H9 (cell line): ENCODE measurements around the gene GPR183. TPM values are rescaled to one million over a fixed set of nuclear protein-coding genes. Genes with fewer than 3 reads are reported as not detected.

ENCODE experiments used
- DNase-seq: peaks from one replicate; pipeline ENCODE4 v3.0.0-alpha.2; 2017
- H2AFZ ChIP-seq: one replicate; pipeline ENCODE4 v1.6.1; 2013; ENCODE audit warnings: mild to moderate bottlenecking, low read length, control low read depth, moderate library complexity
- H2AK5ac ChIP-seq: 2 replicates; pipeline ENCODE4 v1.6.1; 2013; ENCODE audit warnings: low read length, control low read depth, mixed read lengths; ENCODE audit not compliant: insufficient read length
- H2BK120ac ChIP-seq: one replicate; pipeline ENCODE4 v1.6.1; 2013; ENCODE audit warnings: low read depth, mild to moderate bottlenecking, low read length, control low read depth, inconsistent platforms; ENCODE audit not compliant: poor library complexity, severe bottlenecking
- H2BK12ac ChIP-seq: 2 replicates; pipeline ENCODE4 v1.6.1; 2013; ENCODE audit warnings: low read length, control low read depth, mixed read lengths, low read depth; ENCODE audit not compliant: insufficient read length
- H2BK15ac ChIP-seq: 2 replicates; pipeline ENCODE4 v1.6.1; 2013; ENCODE audit warnings: low read depth, low read length, control low read depth
- H2BK20ac ChIP-seq: one replicate; pipeline ENCODE4 v1.6.1; 2013; ENCODE audit warnings: low read depth, mild to moderate bottlenecking, low read length, control low read depth, inconsistent platforms; ENCODE audit not compliant: poor library complexity, severe bottlenecking
- H2BK5ac ChIP-seq: 2 replicates; pipeline ENCODE4 v1.6.1; 2013; ENCODE audit warnings: low read length, control low read depth, mixed read lengths; ENCODE audit not compliant: insufficient read length
- H3K14ac ChIP-seq: 2 replicates; pipeline ENCODE4 v1.6.1; 2013; ENCODE audit warnings: low read length, control low read depth; ENCODE audit not compliant: insufficient read depth
- H3K18ac ChIP-seq: 2 replicates; pipeline ENCODE4 v1.6.1; 2013; ENCODE audit warnings: low read depth, mild to moderate bottlenecking, mixed read lengths, low read length, control low read depth; ENCODE audit not compliant: insufficient read length
- H3K23ac ChIP-seq: 2 replicates; pipeline ENCODE4 v1.6.1; 2013; ENCODE audit warnings: low read length, control low read depth, mixed read lengths, low read depth; ENCODE audit not compliant: insufficient read length
- H3K23me2 ChIP-seq: 2 replicates; pipeline ENCODE4 v1.6.1; 2013; ENCODE audit warnings: low read depth, mild to moderate bottlenecking, mixed read lengths, low read length, control low read depth; ENCODE audit not compliant: insufficient read length, poor library complexity, severe bottlenecking
- H3K27ac ChIP-seq: 2 replicates; pipeline ENCODE4 v1.5.1; 2013; ENCODE audit warnings: low read length, control low read depth, mixed read lengths, low read depth; ENCODE audit not compliant: insufficient read length
- H3K27me3 ChIP-seq: 2 replicates; pipeline ENCODE4 v1.6.1; 2013; ENCODE audit warnings: low read length, control low read depth, inconsistent platforms; ENCODE audit not compliant: insufficient read depth
- H3K4ac ChIP-seq: 2 replicates; pipeline ENCODE4 v1.6.1; 2013; ENCODE audit warnings: low read depth, mild to moderate bottlenecking, control low read depth, inconsistent platforms, low read length, moderate library complexity
- H3K4me1 ChIP-seq: 2 replicates; pipeline ENCODE4 v1.6.1; 2013; ENCODE audit warnings: low read length, control low read depth, inconsistent platforms; ENCODE audit not compliant: insufficient read depth
- H3K4me2 ChIP-seq: 2 replicates; pipeline ENCODE4 v1.6.1; 2013; ENCODE audit warnings: low read length, control low read depth, mixed read lengths; ENCODE audit not compliant: insufficient read length, insufficient read depth
- H3K56ac ChIP-seq: 2 replicates; pipeline ENCODE4 v1.6.1; 2013; ENCODE audit warnings: low read depth, mild to moderate bottlenecking, mixed read lengths, low read length, control low read depth; ENCODE audit not compliant: insufficient read length
- H3K79me1 ChIP-seq: 2 replicates; pipeline ENCODE4 v1.6.1; 2013; ENCODE audit warnings: low read depth, mild to moderate bottlenecking, moderate library complexity, low read length, control low read depth, inconsistent platforms; ENCODE audit not compliant: insufficient read depth, poor library complexity, severe bottlenecking
- H3K79me2 ChIP-seq: 2 replicates; pipeline ENCODE4 v1.6.1; 2013; ENCODE audit warnings: low read length, control low read depth, inconsistent platforms; ENCODE audit not compliant: insufficient read depth
- H3K9ac ChIP-seq: 2 replicates; pipeline ENCODE4 v1.6.1; 2013; ENCODE audit warnings: low read length, control low read depth, mixed read lengths; ENCODE audit not compliant: insufficient read length; ENCODE audit errors: extremely low read depth
- H3K9me3 ChIP-seq: one replicate; pipeline ENCODE4 v1.6.1; 2013; ENCODE audit warnings: low read depth, low read length, inconsistent platforms; ENCODE audit not compliant: control insufficient read depth
- H3T11ph ChIP-seq: one replicate; pipeline ENCODE4 v1.6.1; 2013; ENCODE audit warnings: mild to moderate bottlenecking, low read length, control low read depth, inconsistent platforms
- H4K20me1 ChIP-seq: one replicate; pipeline ENCODE4 v1.6.1; 2013; ENCODE audit not compliant: control insufficient read depth, insufficient read length, insufficient read depth
- H4K5ac ChIP-seq: 2 replicates; pipeline ENCODE4 v1.6.1; 2013; ENCODE audit warnings: low read depth, mild to moderate bottlenecking, mixed read lengths, low read length, control low read depth; ENCODE audit not compliant: insufficient read length
- H4K8ac ChIP-seq: replicated peaks from 2 replicates; pipeline ENCODE4 v1.6.1; 2013; ENCODE audit warnings: low read length, control low read depth, mixed read lengths, low read depth; ENCODE audit not compliant: insufficient read length
- H4K91ac ChIP-seq: 2 replicates; pipeline ENCODE4 v1.6.1; 2013; ENCODE audit warnings: low read depth, mild to moderate bottlenecking, moderate library complexity, mixed read lengths, low read length, control low read depth; ENCODE audit not compliant: insufficient read length
- H3K27ac Mint-ChIP-seq, 3 experiments: 2 replicates in 2 of 3; 3 replicates in 1 of 3; pipeline ENCODE4 v1.8.0; 2020 to 2021; ENCODE audit warnings: mixed read lengths in 3 of 3, mild to moderate bottlenecking in 1 of 3, moderate library complexity in 1 of 3
- H3K27me3 Mint-ChIP-seq: 2 replicates; pipeline ENCODE4 v1.8.0; 2021; ENCODE audit warnings: low read depth, mild to moderate bottlenecking, moderate library complexity, mixed read lengths
- H3K36me3 Mint-ChIP-seq, 3 experiments: 2 replicates in 2 of 3; 3 replicates in 1 of 3; pipeline ENCODE4 v1.8.0; 2020 to 2021; ENCODE audit warnings: low read depth in 3 of 3, mixed read lengths in 3 of 3; ENCODE audit not compliant: insufficient read depth in 1 of 3
- H3K4me1 Mint-ChIP-seq, 2 experiments: 2 replicates each; pipeline ENCODE4 v1.8.0; 2020; ENCODE audit warnings: mixed read lengths in 2 of 2
- H3K4me3 Mint-ChIP-seq, 2 experiments: 2 replicates in 1 of 2; 3 replicates in 1 of 2; pipeline ENCODE4 v1.8.0; 2020 to 2021; ENCODE audit warnings: mild to moderate bottlenecking in 2 of 2, mixed read lengths in 2 of 2, moderate library complexity in 1 of 2
- H3K9me3 Mint-ChIP-seq, 2 experiments: 2 replicates in 1 of 2; 3 replicates in 1 of 2; pipeline ENCODE4 v1.8.0; 2020; ENCODE audit warnings: mild to moderate bottlenecking in 2 of 2, mixed read lengths in 2 of 2, moderate library complexity in 1 of 2
- CTCF ChIP-seq: fragments of 200-600 bp; sonication (generic); conservative IDR thresholded peaks from 3 replicates; pipeline ENCODE4 v1.8.0; 2021; ENCODE audit warnings: antibody characterized with exemption, mild to moderate bottlenecking
- WGBS: extraction: QIAGEN DNeasy Blood & Tissue Kit; methylation state at CpG from one replicate; pipeline ENCODE4 v1.1.7; 2013; ENCODE audit warnings: missing lambda C conversion rate, low lambda C conversion rate, mixed read lengths; ENCODE audit not compliant: insufficient read length; ENCODE audit errors: extremely low coverage; 5-methylcytosine and 5-hydroxymethylcytosine counted together
- total RNA-seq: library from RNA; stranded (reverse); gene quantifications from 2 replicates; pipeline ENCODE4 v1.2.1, GENCODE V29; 2021

Gene GPR183
- total RNA-seq, 1 experiment from 2014 or later: not detected

DNA sequence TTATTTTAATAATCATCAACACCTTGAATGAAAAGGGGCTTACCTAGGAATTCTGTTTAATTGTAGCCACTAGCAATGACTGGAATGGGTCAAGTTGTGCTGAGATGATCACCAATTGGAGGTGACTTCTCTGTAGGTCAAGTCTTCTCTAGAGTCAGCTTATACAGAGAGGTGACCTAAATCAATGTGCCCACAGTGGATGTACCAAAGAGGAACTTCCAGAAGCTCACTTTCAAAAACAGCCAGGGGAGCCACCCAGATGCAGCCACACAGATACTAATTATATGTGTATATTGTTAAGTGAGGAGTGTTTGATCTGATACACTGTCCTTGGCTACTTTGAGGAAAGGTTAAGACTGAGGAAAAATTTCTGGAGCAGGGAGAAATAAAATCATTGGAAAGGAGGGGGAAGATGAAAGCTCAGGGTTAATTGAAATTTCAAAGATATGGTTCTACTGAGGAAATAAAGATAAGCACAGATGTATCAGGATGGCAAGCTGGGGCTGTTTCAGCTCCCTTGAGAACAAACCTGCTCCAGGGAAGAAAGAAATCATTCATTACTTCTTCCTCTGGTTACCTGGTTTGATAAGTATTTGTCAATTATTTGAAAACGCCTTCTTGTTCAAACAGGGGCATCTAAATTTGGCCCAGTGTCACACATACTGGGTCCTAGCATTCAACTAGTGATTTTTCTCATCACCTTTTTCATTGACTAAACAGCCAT is 5.1 kb downstream of the GPR183 start:
- Histone ChIP-seq H3K56ac (no peak overlapping the region), H3K4me2 (no peak overlapping the region), H3K18ac (no peak overlapping the region), H4K91ac (no peak overlapping the region), H3K27ac (no peak overlapping the region), H3K9me3 (no peaks in the 10 kb centered on the region), H2BK12ac (no peak overlapping the region), H2AK5ac (no peak overlapping the region), H3K4ac (no peak overlapping the region), H3K27me3 (no peaks in the 10 kb centered on the region), H3K79me2 (no peaks in the 10 kb centered on the region), H2BK120ac (no peak overlapping the region), H3K4me1 (no peaks in the 10 kb centered on the region; the same call in 1 of the 2 replicates), H2AFZ (no peak overlapping the region), H3K14ac (no peak overlapping the region), H3K79me1 (no peaks in the 10 kb centered on the region), H3K23ac (no peak overlapping the region), H2BK20ac (no peak overlapping the region), H3K9ac (no peak overlapping the region), H4K8ac (no peak overlapping the region), H3K23me2 (no peaks in the 10 kb centered on the region), H2BK5ac (no peak overlapping the region), H3T11ph (no peak overlapping the region), H2BK15ac (no peak overlapping the region), H4K5ac (no peak overlapping the region), H4K20me1 (no peaks in the 10 kb centered on the region)
- no peak for DNase-seq
- Mint-ChIP-seq H3K4me1 (peaks cover 7 to 11% of the 10 kb centered on the region in 2 experiments; a peak in 2 of 4 replicates), H3K4me3 (no peak overlapping the region), H3K9me3 (no peaks in the 10 kb centered on the region), H3K36me3 (no peaks in the 10 kb centered on the region), H3K27me3 (no peaks in the 10 kb centered on the region; the same call in 1 of the 2 replicates), H3K27ac (no peak overlapping the region)
- WGBS: no CpG with 5 or more reads among the region's 1 CpG
- no peak for TF ChIP-seq CTCF
